ENCODE results near the gene UNC13D. TPM values are rescaled to one million over a fixed set of nuclear protein-coding genes. Genes with fewer than 3 reads are reported as not detected.

The UNC13D gene
- total RNA-seq, 1 experiment from 2014 or later, result 9.0 TPM

GRCh38 chr17:75892556-75893224, 48.5 kb upstream of the UNC13D start:
- no TSS peak for BruUV-seq (replicated peaks)
- TF ChIP-seq CTCF (IDR thresholded peaks at IDR 0.05; ENCODE audit: insufficient read depth in 1 of 2, low read depth in 1 of 2, low read length in 1 of 2, severe bottlenecking in 1 of 2, unreplicated experiment in 1 of 2), result no peak
- H3K4me3 ChIP-seq (ENCODE audit: low read depth, low read length), result no peak overlapping the region

GRCh38 chr17:75891605-75892555, 47.7 kb upstream of the UNC13D start:
- intact Hi-C loops (cut with micrococcal nuclease; ENCODE audit: unreplicated experiment), result no loop called here
- Histone ChIP-seq H3K27me3 (replicated peaks; ENCODE audit: control insufficient read depth, insufficient read depth, low read length) (no peaks in the 10 kb centered on the region), H3K9me3 (no peaks in the 10 kb centered on the region), H3K36me3 (ENCODE audit: control insufficient read depth, insufficient read depth, low read length) (peaks cover 2% of the 10 kb centered on the region; the same call in 1 of the 2 replicates), H3K4me1 (peaks cover 16% of the 10 kb centered on the region), H3K4me3 (ENCODE audit: low read depth, low read length) (no peak overlapping the region)
- no TSS peak for BruUV-seq (replicated peaks)
- ChIA-PET CTCF (no interaction called here), POLR2A (no interaction called here)
- no peaks in the 10 kb centered on the region for H3K9me3 Mint-ChIP-seq (ENCODE audit: unreplicated experiment)
- H3K36me3 Mint-ChIP-seq (ENCODE audit: insufficient read depth, unreplicated experiment), result peaks cover 30% of the 10 kb centered on the region
- DNase-seq, result no peak
- no peak overlapping the region for H3K27ac Mint-ChIP-seq (ENCODE audit: unreplicated experiment)
- TF ChIP-seq CTCF (IDR thresholded peaks at IDR 0.05; ENCODE audit: insufficient read depth in 1 of 2, low read depth in 1 of 2, low read length in 1 of 2, severe bottlenecking in 1 of 2, unreplicated experiment in 1 of 2), result no peak
- H3K4me1 Mint-ChIP-seq (ENCODE audit: low read depth, unreplicated experiment), result peaks cover 19% of the 10 kb centered on the region
- H3K4me3 Mint-ChIP-seq (ENCODE audit: unreplicated experiment), result no peak overlapping the region
- H3K27me3 Mint-ChIP-seq (ENCODE audit: insufficient read depth, unreplicated experiment), result no peaks in the 10 kb centered on the region

More at GRCh38 chr17:75892556-75893224, 48.5 kb upstream of the UNC13D start:
- H3K27ac Mint-ChIP-seq (ENCODE audit: unreplicated experiment), result no peak overlapping the region
- H3K27me3 Mint-ChIP-seq (ENCODE audit: insufficient read depth, unreplicated experiment), result no peaks in the 10 kb centered on the region
- H3K4me1 Mint-ChIP-seq (ENCODE audit: low read depth, unreplicated experiment), result peaks cover 19% of the 10 kb centered on the region
- H3K4me1 ChIP-seq, result peaks cover 21% of the 10 kb centered on the region
- no peaks in the 10 kb centered on the region for H3K9me3 ChIP-seq
- ChIA-PET CTCF (no interaction called here), POLR2A (no interaction called here)
- H3K27me3 ChIP-seq (replicated peaks; ENCODE audit: control insufficient read depth, insufficient read depth, low read length), result no peaks in the 10 kb centered on the region
- no peak overlapping the region for H3K4me3 Mint-ChIP-seq (ENCODE audit: unreplicated experiment)
- H3K9me3 Mint-ChIP-seq (ENCODE audit: unreplicated experiment), result no peaks in the 10 kb centered on the region
- no peak for DNase-seq
- intact Hi-C loops (cut with micrococcal nuclease; ENCODE audit: unreplicated experiment), result no loop called here
- peaks cover 2% of the 10 kb centered on the region; the same call in 1 of the 2 replicates for H3K36me3 ChIP-seq (ENCODE audit: control insufficient read depth, insufficient read depth, low read length)
- H3K36me3 Mint-ChIP-seq (ENCODE audit: insufficient read depth, unreplicated experiment), result peaks cover 38% of the 10 kb centered on the region

- Mint-ChIP-seq H3K9me3 (ENCODE audit: unreplicated experiment) (no peaks in the 10 kb centered on the region), H3K36me3 (ENCODE audit: insufficient read depth, unreplicated experiment) (peaks cover 27% of the 10 kb centered on the region), H3K4me3 (ENCODE audit: unreplicated experiment) (no peak overlapping the region), H3K27ac (ENCODE audit: unreplicated experiment) (no peak overlapping the region), H3K4me1 (ENCODE audit: low read depth, unreplicated experiment) (peaks cover 19% of the 10 kb centered on the region), H3K27me3 (ENCODE audit: insufficient read depth, unreplicated experiment) (no peaks in the 10 kb centered on the region)
- Histone ChIP-seq H3K4me1 (peaks cover 16% of the 10 kb centered on the region), H3K9me3 (no peaks in the 10 kb centered on the region), H3K36me3 (ENCODE audit: control insufficient read depth, insufficient read depth, low read length) (peaks cover 2% of the 10 kb centered on the region; the same call in 1 of the 2 replicates), H3K4me3 (ENCODE audit: low read depth, low read length) (no peak overlapping the region), H3K27me3 (replicated peaks; ENCODE audit: control insufficient read depth, insufficient read depth, low read length) (no peaks in the 10 kb centered on the region)
- no peak for TF ChIP-seq CTCF (IDR thresholded peaks at IDR 0.05; ENCODE audit: insufficient read depth in 1 of 2, low read depth in 1 of 2, low read length in 1 of 2, severe bottlenecking in 1 of 2, unreplicated experiment in 1 of 2)
- no peak for DNase-seq
- ChIA-PET POLR2A (no interaction called here), CTCF (no interaction called here)
- intact Hi-C loops (cut with micrococcal nuclease; ENCODE audit: unreplicated experiment), result no loop called here
- no TSS peak for BruUV-seq (replicated peaks)
Observed at GRCh38 chr17:75891022-75891604, 46.9 kb upstream of the UNC13D start.
